Measurements from ENCODE around the gene DNLZ. TPM values are rescaled to one million over a fixed set of nuclear protein-coding genes. Genes with fewer than 3 reads are reported as not detected.

The DNLZ gene
- total and polyA plus RNA-seq, 3 experiments from 2014 or later: 40.6 to 65.6 (median 43.0) TPM

DNA sequence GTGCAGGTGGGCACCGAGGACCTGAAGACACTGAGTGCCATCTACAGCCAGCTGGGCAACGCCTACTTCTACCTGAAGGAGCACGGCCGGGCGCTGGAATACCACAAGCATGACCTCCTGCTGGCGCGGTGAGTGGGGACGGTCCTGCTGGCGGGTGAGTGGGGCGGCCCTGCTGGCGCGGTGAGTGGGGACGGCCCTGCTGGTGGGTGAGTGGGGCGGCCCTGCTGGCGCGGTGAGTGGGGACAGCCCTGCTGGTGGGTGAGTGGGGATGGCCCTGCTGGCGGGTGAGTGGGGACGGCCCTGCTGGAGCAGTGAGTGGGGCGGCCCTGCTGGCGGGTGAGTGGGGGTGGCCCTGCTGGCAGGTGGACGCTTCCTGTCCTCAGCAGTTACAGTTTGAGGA, 29.0 kb downstream of the DNLZ start:
- Histone ChIP-seq H3K36me3 (ENCODE audit: insufficient read depth, low read length) (no peaks in the 10 kb centered on the region), H3K27ac (ENCODE audit: low read depth, low read length) (no peak overlapping the region), H3K27me3 (ENCODE audit: insufficient read depth, low read length, poor library complexity, severe bottlenecking) (no peaks in the 10 kb centered on the region), H3K9me3 (ENCODE audit: low read length) (no peaks in the 10 kb centered on the region), H3K4me3 (ENCODE audit: low read length) (no peak overlapping the region), H3K4me1 (ENCODE audit: insufficient read depth, low read length) (no peaks in the 10 kb centered on the region)
- H3K27me3 Mint-ChIP-seq: no peaks in the 10 kb centered on the region
- H3K4me1 Mint-ChIP-seq: no peaks in the 10 kb centered on the region
- ChIA-PET CTCF (no interaction called here), POLR2A (no interaction called here)
- H3K4me3 Mint-ChIP-seq: no peak overlapping the region
- no peaks in the 10 kb centered on the region for H3K36me3 Mint-ChIP-seq
- H3K9me3 Mint-ChIP-seq: no peaks in the 10 kb centered on the region
- no peak for DNase-seq
- H3K27ac Mint-ChIP-seq: no peak overlapping the region

- no peak for DNase-seq
- ChIA-PET CTCF (no interaction called here), POLR2A (no interaction called here)
- H3K27ac Mint-ChIP-seq: no peak overlapping the region
- H3K27me3 ChIP-seq (ENCODE audit: insufficient read depth, low read length, poor library complexity, severe bottlenecking): no peaks in the 10 kb centered on the region
- H3K27me3 Mint-ChIP-seq: no peaks in the 10 kb centered on the region
- H3K4me1 ChIP-seq (ENCODE audit: insufficient read depth, low read length): peaks cover 3% of the 10 kb centered on the region
- no peak overlapping the region for H3K27ac ChIP-seq (ENCODE audit: low read depth, low read length)
- no peaks in the 10 kb centered on the region for H3K36me3 ChIP-seq (ENCODE audit: insufficient read depth, low read length)
- no peaks in the 10 kb centered on the region for H3K36me3 Mint-ChIP-seq
- H3K9me3 ChIP-seq (ENCODE audit: low read length): no peaks in the 10 kb centered on the region
- H3K9me3 Mint-ChIP-seq: no peaks in the 10 kb centered on the region
- no peak overlapping the region for H3K4me3 ChIP-seq (ENCODE audit: low read length)
- peaks cover 0 to 4% (median 3%) of the 10 kb centered on the region in 3 donors for H3K4me1 Mint-ChIP-seq
- no peak overlapping the region for H3K4me3 Mint-ChIP-seq
Measured at GRCh38 chr9:136333486-136333885, 30.1 kb downstream of the DNLZ start.

DNA sequence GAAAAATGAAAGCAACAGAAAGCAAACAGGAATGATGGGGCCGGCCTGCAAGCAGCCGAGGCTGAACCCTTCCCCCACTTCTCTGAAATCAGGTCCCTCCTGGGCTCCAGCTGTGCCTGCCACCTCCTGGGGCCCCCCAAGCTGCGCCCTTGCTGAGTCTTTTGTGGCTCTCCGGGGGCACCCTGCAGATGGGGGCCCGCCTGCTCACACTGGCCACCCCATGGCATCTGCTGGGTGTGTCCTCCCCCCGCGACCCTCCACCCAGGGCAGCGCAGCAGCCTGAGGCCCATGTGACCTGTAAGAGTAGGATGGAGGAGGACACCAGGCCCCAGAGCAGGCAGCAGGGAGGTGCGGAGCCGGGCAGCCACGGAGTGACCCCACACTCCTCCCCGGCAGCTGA, 30.5 kb downstream of the DNLZ start:
- H3K27ac Mint-ChIP-seq: no peak overlapping the region

DNA sequence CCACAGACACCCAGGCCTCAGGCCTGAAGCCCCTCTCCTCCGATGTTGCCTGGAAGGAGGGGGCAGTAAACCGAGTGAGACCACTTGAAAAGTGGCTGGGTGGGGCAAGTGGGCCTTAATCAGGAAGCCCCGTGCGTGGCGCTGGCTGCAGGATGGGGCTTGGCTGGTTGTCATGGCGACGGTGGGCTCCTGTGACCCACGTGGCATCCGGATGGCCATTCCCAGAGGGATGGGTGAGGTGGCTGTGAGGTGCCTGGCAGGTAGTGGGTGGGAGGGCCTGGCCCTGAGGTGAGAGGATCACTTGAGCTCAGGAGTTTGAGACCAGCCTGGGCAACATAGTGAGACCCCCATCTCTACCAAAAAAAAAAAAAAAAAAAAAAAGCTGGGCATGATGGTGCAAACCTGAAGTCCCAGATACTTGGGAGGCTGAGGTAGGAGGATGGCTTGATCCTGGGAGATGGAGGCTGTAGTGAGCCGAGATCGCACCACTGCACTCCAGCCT, 31.0 kb downstream of the DNLZ start:
- H3K27ac Mint-ChIP-seq: peak overlapping the region in 1 of 8 donors; percentile 35
- peaks cover 0 to 4% (median 3%) of the 10 kb centered on the region in 3 donors for H3K4me1 Mint-ChIP-seq
- ChIA-PET CTCF (interaction anchor here (0.6 kb wide), 1 partner anchor 13 kb away, joined by 3 read pairs; no protein-coding TSS in a partner anchor), POLR2A (no interaction called here)
- Histone ChIP-seq H3K9me3 (ENCODE audit: low read length) (no peaks in the 10 kb centered on the region), H3K27me3 (ENCODE audit: insufficient read depth, low read length, poor library complexity, severe bottlenecking) (no peaks in the 10 kb centered on the region), H3K27ac (ENCODE audit: low read depth, low read length) (no peak overlapping the region), H3K36me3 (ENCODE audit: insufficient read depth, low read length) (no peaks in the 10 kb centered on the region), H3K4me3 (ENCODE audit: low read length) (no peak overlapping the region), H3K4me1 (ENCODE audit: insufficient read depth, low read length) (peaks cover 9% of the 10 kb centered on the region)
- H3K36me3 Mint-ChIP-seq: no peaks in the 10 kb centered on the region
- no peaks in the 10 kb centered on the region for H3K9me3 Mint-ChIP-seq
- no peak overlapping the region for H3K4me3 Mint-ChIP-seq
- no peaks in the 10 kb centered on the region for H3K27me3 Mint-ChIP-seq
- no peak for DNase-seq

More for the DNA sequence above, 30.5 kb downstream of the DNLZ start:
- H3K27me3 ChIP-seq (ENCODE audit: insufficient read depth, low read length, poor library complexity, severe bottlenecking): no peaks in the 10 kb centered on the region
- DNase-seq: no peak
- no peaks in the 10 kb centered on the region for H3K36me3 ChIP-seq (ENCODE audit: insufficient read depth, low read length)
- POLR2A ChIA-PET: no interaction called here
- CTCF ChIA-PET: interaction anchor here (0.6 kb wide), 1 partner anchor 12 kb away, joined by 3 read pairs; no protein-coding TSS in a partner anchor
- no peaks in the 10 kb centered on the region for H3K9me3 ChIP-seq (ENCODE audit: low read length)
- H3K4me1 ChIP-seq (ENCODE audit: insufficient read depth, low read length): peaks cover 7% of the 10 kb centered on the region
- no peak overlapping the region for H3K4me3 ChIP-seq (ENCODE audit: low read length)
- no peak overlapping the region for H3K27ac ChIP-seq (ENCODE audit: low read depth, low read length)
- H3K36me3 Mint-ChIP-seq: no peaks in the 10 kb centered on the region
- no peaks in the 10 kb centered on the region for H3K9me3 Mint-ChIP-seq
- H3K27me3 Mint-ChIP-seq: no peaks in the 10 kb centered on the region
- H3K4me1 Mint-ChIP-seq: peaks cover 0 to 4% (median 3%) of the 10 kb centered on the region in 3 donors
- no peak overlapping the region for H3K4me3 Mint-ChIP-seq

- CTCF ChIA-PET: no interaction called here
- no peaks in the 10 kb centered on the region for H3K27me3 Mint-ChIP-seq
Measured at GRCh38 chr9:136331556-136332481, 31.7 kb downstream of the DNLZ start.

DNA sequence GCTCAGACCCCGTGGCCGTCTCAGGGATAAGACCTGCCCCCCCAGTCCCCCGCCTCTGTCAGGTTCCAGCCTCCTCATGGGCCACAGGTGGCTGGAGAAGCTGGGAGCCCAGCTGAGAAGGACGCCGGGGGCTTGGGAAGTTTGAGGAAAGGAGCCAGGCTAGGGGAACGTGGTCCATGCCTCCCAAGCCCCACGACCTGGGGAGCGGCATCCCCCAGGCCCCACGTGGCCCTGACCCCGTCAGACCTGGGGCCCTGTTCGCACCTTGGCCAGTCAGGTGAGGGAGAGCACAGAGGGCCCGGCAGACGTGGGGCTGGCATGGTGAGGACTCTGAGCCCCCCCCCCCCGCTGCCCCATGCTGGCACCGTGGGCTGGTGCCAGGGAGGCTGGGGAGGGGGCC, 32.5 kb downstream of the DNLZ start:
- H3K4me3 Mint-ChIP-seq: no peak overlapping the region

More at GRCh38 chr9:136331556-136332481, 31.7 kb downstream of the DNLZ start:
- no peak for DNase-seq
- Histone ChIP-seq H3K27me3 (ENCODE audit: insufficient read depth, low read length, poor library complexity, severe bottlenecking) (no peaks in the 10 kb centered on the region), H3K9me3 (ENCODE audit: low read length) (no peaks in the 10 kb centered on the region), H3K27ac (ENCODE audit: low read depth, low read length) (no peak overlapping the region), H3K36me3 (ENCODE audit: insufficient read depth, low read length) (no peaks in the 10 kb centered on the region), H3K4me1 (ENCODE audit: insufficient read depth, low read length) (peaks cover 11% of the 10 kb centered on the region), H3K4me3 (ENCODE audit: low read length) (no peak overlapping the region)
- H3K4me1 Mint-ChIP-seq: peaks cover 0 to 4% (median 3%) of the 10 kb centered on the region in 3 donors
- H3K36me3 Mint-ChIP-seq: no peaks in the 10 kb centered on the region
- H3K4me3 Mint-ChIP-seq: no peak overlapping the region
- H3K9me3 Mint-ChIP-seq: no peaks in the 10 kb centered on the region
- POLR2A ChIA-PET: no interaction called here
- no peak overlapping the region for H3K27ac Mint-ChIP-seq

DNA sequence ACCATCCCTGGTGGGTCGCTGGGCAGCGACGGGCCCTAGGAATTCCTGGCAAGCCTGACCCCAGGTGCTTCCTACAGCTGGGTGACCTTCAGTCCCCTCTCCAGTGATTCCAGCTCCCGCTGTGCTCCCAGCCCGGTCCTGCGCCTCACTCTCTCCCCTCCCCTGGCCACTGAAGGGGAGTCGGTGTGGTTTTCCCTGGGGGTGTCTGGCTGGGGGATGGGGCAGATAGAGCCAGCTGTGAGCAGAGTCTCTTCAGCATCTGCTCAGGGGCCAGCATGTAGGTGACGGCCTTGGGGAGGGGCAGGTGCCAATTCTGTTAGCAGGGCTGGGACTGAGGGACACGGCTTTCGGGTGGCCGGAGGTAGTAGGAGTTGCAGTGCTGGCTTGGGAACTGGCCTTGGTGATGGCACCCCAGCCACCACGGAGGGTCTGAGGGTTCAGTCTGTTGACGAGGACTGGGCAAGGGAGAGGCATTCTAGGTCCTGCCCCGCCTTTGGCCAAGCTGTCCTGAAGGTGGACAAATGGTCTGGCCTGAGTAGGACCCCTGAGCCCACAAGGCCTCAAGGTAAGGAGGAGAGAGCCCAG, 33.0 kb downstream of the DNLZ start:
- Mint-ChIP-seq H3K27ac (no peak overlapping the region), H3K4me3 (no peak overlapping the region), H3K36me3 (no peaks in the 10 kb centered on the region), H3K4me1 (peaks cover 0 to 4% (median 3%) of the 10 kb centered on the region in 3 donors), H3K27me3 (no peaks in the 10 kb centered on the region), H3K9me3 (no peaks in the 10 kb centered on the region)
- ChIA-PET CTCF (no interaction called here), POLR2A (no interaction called here)
- no peaks in the 10 kb centered on the region for H3K9me3 ChIP-seq (ENCODE audit: low read length)
- H3K27ac ChIP-seq (ENCODE audit: low read depth, low read length): no peak overlapping the region
- no peaks in the 10 kb centered on the region for H3K27me3 ChIP-seq (ENCODE audit: insufficient read depth, low read length, poor library complexity, severe bottlenecking)
- peaks cover 12% of the 10 kb centered on the region for H3K4me1 ChIP-seq (ENCODE audit: insufficient read depth, low read length)
- no peak overlapping the region for H3K4me3 ChIP-seq (ENCODE audit: low read length)
- no peak for DNase-seq
- no peaks in the 10 kb centered on the region for H3K36me3 ChIP-seq (ENCODE audit: insufficient read depth, low read length)

More for the DNA sequence above, 32.5 kb downstream of the DNLZ start:
- Mint-ChIP-seq H3K9me3 (no peaks in the 10 kb centered on the region), H3K36me3 (no peaks in the 10 kb centered on the region), H3K27ac (no peak overlapping the region), H3K27me3 (no peaks in the 10 kb centered on the region), H3K4me1 (peaks cover 0 to 4% (median 3%) of the 10 kb centered on the region in 3 donors)
- ChIA-PET POLR2A (no interaction called here), CTCF (no interaction called here)
- no peaks in the 10 kb centered on the region for H3K36me3 ChIP-seq (ENCODE audit: insufficient read depth, low read length)
- H3K4me1 ChIP-seq (ENCODE audit: insufficient read depth, low read length): peaks cover 12% of the 10 kb centered on the region
- no peaks in the 10 kb centered on the region for H3K27me3 ChIP-seq (ENCODE audit: insufficient read depth, low read length, poor library complexity, severe bottlenecking)
- no peak for DNase-seq
- no peak overlapping the region for H3K27ac ChIP-seq (ENCODE audit: low read depth, low read length)
- H3K4me3 ChIP-seq (ENCODE audit: low read length): no peak overlapping the region
- no peaks in the 10 kb centered on the region for H3K9me3 ChIP-seq (ENCODE audit: low read length)
